Measurements from ENCODE around the gene CYBC1.
"Not testable (repeated sequence)": the region's sequence is repeated elsewhere in the genome, so short reads cannot be mapped to it uniquely, and the experiment has no call there.

Gene CYBC1

GRCh38 chr17:82453706-82454105 is 3.2 kb upstream of the CYBC1 start:
- H3K27ac ChIP-seq: peak overlapping the region in 1 of 21 experiments; percentile 4
- H3K4me3 ChIP-seq: not testable (repeated sequence)

- H3K4me3 ChIP-seq: not testable (repeated sequence)
- H3K27ac ChIP-seq: peak overlapping the region in 1 of 21 experiments; percentile 30
Observed at GRCh38 chr17:82453151-82453550, 2.6 kb upstream of the CYBC1 start.

GRCh38 chr17:82452162-82452561 is 1.6 kb upstream of the CYBC1 start:
- peak overlapping the region in 11 of 21 experiments; percentile 84 to 99 (median 95) for H3K27ac ChIP-seq
- no peak overlapping the region for H3K4me3 ChIP-seq

- H3K4me3 ChIP-seq: peak overlapping the region; percentile 71 to 100 (median 95)
Observed at GRCh38 chr17:82449883-82450356, 632 bp downstream of the CYBC1 start.

GRCh38 chr17:82449131-82449882 is 1.2 kb downstream of the CYBC1 start:
- Histone ChIP-seq H3K4me3 (peak overlapping the region; percentile 71 to 100 (median 95)), H3K27ac (peak overlapping the region in 20 of 21 experiments; percentile 83 to 99 (median 94))

More at GRCh38 chr17:82449883-82450356, 632 bp downstream of the CYBC1 start:
- H3K27ac ChIP-seq: peak overlapping the region; percentile 73 to 99 (median 94)

- H3K27ac ChIP-seq: peak overlapping the region in 1 of 21 experiments; percentile 18
- H3K4me3 ChIP-seq: no peak overlapping the region
Observed at GRCh38 chr17:82447876-82448275, 2.7 kb downstream of the CYBC1 start.

GRCh38 chr17:82446649-82447048 is 3.9 kb downstream of the CYBC1 start:
- H3K27ac ChIP-seq: peak overlapping the region in 1 of 21 experiments; percentile 51
- H3K4me3 ChIP-seq: no peak overlapping the region

- Histone ChIP-seq H3K4me3 (no peak overlapping the region), H3K27ac (peak overlapping the region in 5 of 21 experiments; percentile 3 to 61 (median 15))
Observed at GRCh38 chr17:82446124-82446523, 4.4 kb downstream of the CYBC1 start.

GRCh38 chr17:82445542-82445941 is 5.0 kb downstream of the CYBC1 start:
- Histone ChIP-seq H3K4me3 (no peak overlapping the region), H3K27ac (peak overlapping the region in 11 of 21 experiments; percentile 3 to 65 (median 14))

GRCh38 chr17:82444941-82445521 is 5.5 kb downstream of the CYBC1 start:
- Histone ChIP-seq H3K4me3 (no peak overlapping the region), H3K27ac (peak overlapping the region in 10 of 21 experiments; percentile 3 to 65 (median 12))

- Histone ChIP-seq H3K27ac (peak overlapping the region in 2 of 21 experiments; percentile 4 to 17), H3K4me3 (no peak overlapping the region)
Observed at GRCh38 chr17:82444284-82444893, 6.2 kb downstream of the CYBC1 start.

GRCh38 chr17:82443465-82444283 is 6.9 kb downstream of the CYBC1 start:
- no peak overlapping the region for H3K4me3 ChIP-seq
- peak overlapping the region in 1 of 21 experiments; percentile 17 for H3K27ac ChIP-seq

- Histone ChIP-seq H3K27ac (no peak overlapping the region), H3K4me3 (no peak overlapping the region)
Observed at GRCh38 chr17:82442643-82443464, 7.7 kb downstream of the CYBC1 start.

- no peak overlapping the region for H3K4me3 ChIP-seq
- no peak overlapping the region for H3K27ac ChIP-seq
Observed at GRCh38 chr17:82441691-82442487, 8.7 kb downstream of the CYBC1 start.

GRCh38 chr17:82440991-82441627 is 9.4 kb downstream of the CYBC1 start:
- no peak overlapping the region for H3K4me3 ChIP-seq
- H3K27ac ChIP-seq: peak overlapping the region in 13 of 21 experiments; percentile 1 to 57 (median 29)

GRCh38 chr17:82440469-82440981 is 10.0 kb downstream of the CYBC1 start:
- H3K4me3 ChIP-seq: no peak overlapping the region
- H3K27ac ChIP-seq: peak overlapping the region in 13 of 21 experiments; percentile 1 to 57 (median 29)

GRCh38 chr17:82439829-82440365 is 10.7 kb downstream of the CYBC1 start:
- Histone ChIP-seq H3K4me3 (no peak overlapping the region), H3K27ac (peak overlapping the region in 7 of 21 experiments; percentile 1 to 57 (median 29))

All from skin epidermis (tissue), 12 donors.